CD4-positive, alpha-beta T cell treated with Interleukin-15 for 4 hours (primary cell): ENCODE measurements around the gene OR6A2.

Source experiments
- DNase-seq: peaks from one replicate; pipeline ENCODE4 v3.0.0-alpha.2; 2020; ENCODE audit warnings: low spot score

Gene OR6A2

DNA sequence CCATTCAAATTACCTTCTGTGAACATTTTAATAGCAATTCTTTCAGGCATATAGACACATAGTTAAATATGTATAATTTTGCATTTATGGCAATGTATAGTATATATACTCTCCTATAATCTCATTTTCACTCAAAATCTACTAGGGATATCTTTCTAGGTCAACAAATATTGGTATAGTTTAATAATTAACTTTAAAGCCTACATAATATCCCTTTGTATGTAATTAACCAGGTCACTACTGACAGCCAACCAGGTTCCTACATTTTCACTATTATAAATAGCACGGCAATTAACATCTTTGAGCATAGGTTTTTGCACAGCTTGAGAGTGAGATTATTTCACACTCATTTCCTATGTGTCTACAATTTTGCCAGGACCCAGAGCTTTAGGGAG lies 43.5 kb downstream of the OR6A2 start:
- no peak for DNase-seq

DNA sequence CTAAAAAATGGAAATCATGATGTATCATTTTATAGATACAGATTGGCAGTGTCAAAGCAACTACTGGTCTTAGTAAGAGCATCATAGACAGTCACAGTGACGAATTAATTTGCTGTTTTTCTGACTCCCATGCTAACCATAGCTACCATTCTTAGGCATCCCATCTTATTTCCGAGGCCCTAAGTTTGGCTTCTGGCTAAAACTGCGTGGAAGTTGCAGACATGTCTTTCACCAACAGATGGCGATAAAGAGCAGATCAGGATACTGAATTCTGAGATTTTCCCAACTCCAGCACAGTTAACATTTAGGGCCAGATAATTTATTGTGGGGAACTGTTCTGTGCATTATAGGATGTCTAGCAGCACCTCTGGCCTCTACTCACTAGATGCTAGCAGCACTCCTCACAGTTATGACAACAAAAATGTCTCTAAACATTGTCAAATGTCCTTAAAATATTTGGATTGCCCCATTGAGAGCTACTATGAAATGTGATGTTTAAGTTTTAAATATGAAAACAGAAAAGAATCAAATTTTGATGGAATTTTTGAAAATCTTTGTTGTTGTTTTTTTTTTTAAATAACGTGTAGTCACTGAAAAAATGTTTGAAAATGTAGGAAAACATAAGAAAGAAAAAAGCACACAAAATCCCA lies 44.1 kb downstream of the OR6A2 start:
- DNase-seq = peak; percentile 60

DNA sequence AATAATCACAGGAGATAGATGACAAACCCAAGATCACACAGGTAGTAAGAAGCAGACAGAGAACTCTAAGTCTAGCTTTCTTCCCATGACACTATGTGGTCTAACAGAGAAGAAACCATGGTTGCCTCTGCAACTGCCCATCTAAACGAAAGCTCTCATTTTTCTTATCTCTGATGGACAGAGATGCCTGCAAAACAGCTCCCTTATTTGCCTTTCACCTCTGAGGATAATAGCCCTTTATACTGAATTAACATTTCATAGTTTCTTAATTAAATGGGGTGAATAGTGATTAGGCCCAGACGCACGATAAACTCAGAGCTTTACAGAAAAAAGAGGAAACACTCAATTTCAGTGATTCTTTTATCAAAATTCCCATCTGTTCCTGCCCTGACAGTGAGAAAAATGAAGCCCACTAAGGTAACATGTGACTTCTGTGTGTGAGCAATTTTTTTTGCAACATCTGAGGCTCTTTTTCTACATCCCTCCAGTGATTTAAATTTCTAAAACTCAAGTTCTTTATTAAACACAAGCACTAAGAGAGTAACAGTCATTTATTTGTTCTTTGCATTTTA lies 52.3 kb downstream of the OR6A2 start:
- no peak for DNase-seq

DNA sequence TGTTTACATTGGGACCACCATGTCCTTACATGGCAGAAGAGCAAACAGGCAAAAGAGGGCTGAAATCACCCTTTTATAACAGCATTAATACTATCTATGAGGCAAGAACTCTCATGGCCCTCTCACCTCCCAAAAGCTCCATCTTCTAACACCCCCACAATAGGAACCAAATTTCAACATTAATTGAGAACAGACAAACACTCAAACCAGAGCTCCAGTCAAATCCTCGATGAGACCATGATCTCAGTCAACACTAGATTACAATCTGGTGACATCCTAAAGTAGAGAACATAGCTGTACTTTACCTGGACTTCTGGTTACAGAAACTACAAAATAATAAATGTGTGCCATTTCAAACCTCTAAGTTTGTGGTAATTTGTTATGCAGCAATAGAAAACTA lies 52.9 kb downstream of the OR6A2 start:
- DNase-seq = no peak

DNA sequence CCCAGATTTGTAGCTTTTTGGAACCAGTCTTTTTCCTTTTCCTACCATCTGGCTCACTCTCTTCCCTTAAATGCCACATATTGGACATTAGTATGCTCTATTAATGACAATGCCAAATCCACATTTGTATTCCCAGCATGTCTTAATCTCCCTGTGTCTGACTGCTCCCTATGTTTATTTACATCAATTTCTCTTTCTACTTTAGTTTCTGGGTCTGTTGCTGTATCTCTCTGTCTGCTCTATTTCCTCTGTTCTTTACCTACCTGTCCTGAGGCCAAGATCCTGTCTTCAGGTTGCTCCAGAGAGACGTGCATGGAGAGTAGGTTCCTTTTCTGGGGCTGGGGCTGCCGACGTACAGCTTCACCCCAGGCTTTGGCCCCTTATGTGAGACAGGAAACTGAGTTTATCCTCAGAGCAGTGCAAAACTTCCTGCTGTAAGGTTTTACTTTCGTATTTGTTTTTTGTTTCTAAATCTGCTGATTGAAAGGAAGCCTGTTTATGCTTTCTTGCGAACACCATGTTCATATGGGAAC lies 53.3 kb downstream of the OR6A2 start:
- DNase-seq = peak; percentile 58

DNA sequence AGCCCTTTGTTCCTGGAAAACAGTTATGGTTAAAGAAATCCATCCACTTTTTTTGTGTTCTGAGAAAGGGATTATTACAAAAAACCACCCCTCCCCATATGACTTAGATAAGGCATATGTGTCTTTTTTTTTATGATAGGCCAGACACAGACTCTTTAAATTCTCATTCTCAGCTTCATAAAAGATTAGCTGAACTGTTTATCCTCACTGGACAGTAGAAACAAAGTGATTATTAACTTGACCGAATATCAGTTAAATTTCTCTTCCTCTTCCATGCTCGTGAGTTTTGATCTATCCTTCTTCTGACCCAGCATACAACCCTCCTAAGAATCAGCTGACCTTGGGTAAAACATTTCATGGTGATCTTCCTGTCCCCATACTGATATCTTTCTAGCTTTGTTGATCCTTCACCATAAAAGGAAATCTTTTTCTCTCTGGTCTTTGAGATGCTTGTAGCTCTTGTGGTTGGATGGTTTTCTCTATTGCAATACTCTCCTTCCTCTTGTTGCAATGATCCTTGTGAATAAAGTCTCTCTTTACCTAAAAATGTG lies 53.9 kb downstream of the OR6A2 start:
- DNase-seq = peak; percentile 44

DNA sequence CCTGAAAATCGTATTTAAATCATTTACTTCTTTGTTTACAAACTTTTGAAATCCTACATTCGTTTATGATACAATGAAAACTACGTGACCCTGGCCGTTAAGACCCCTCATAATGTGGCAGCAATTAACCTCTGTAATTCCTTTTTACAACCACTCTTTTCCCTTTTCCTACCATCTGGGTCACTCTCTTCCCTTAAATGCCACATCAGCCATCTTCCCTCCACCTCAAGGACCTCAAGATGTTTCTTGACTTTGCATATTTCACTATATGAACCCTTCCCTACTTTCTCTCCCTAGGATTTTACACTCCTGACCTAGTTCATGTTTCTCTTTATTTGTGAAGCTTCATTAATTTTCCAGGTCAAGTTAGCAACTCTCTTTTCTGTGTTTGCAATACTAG lies 54.5 kb downstream of the OR6A2 start:
- no peak for DNase-seq

DNA sequence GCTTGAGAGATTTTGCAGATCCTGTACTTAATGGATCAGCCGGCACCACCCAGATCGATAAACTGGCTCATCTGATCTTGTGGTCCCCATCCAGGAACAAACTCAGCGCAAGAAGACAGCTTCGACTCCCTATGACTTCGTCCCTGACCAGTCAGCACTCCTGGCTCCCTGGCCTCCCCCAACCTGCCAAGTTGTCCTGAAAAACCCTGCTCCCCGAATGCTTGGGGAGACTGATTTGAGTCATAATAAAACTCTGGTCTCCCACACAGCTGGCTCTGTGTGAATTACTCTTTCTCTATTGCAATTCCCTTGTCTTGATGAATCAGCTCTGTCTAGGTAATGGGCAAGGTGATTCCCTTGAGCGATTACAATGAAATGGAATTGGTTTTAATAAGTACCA lies 57.2 kb downstream of the OR6A2 start:
- DNase-seq = peak; percentile 18
